Measurements from ENCODE around the gene PEPD.

The PEPD gene

DNA sequence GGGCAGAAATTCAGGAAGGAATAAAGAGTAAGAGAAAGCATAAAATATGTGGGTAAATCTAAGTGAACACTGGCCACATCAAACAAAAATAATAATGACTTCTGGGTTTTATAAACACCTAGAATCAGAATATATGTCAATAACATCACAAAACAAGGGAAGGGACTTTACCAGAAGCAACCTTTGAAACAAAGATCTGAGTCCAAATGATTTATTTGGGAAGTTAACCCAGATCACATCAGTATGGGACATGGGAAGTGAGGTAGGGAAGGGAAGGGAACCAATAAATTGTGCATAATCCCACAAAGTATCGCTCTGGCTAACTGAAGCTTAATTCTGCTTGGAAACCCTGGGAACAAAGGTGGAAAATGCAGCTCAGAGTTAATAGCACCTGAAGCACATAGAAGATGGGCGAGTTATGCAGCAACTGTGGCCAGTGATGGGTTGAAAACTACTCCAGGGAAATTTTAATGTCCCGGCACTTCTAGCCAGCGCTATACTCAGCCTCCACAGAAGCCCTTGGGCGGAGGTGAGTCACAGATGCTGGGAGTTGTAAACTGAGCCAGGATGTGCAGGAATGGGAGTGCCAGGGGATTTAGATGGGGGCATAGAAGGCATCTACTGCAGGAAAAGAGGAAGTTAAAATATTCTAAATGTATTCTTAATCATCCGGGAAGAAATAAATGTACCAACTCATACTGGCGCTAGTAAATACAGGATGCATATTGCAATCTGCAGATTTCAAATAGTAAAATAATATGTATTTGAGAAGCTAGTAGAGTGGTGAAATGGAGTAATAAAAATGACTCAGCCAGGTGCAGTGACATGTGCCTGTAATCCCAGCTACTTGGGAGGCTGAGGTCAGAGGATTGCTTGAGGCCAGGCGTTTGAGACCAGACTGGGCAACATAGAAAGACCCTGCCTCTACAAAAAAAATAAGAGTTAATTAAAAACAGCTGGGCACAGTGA, 182.3 kb downstream of the PEPD start:
- H3K4me3 ChIP-seq (ENCODE audit: low read depth, low read length) = no peak overlapping the region
- no peak for TF ChIP-seq CTCF (IDR thresholded peaks at IDR 0.05; ENCODE audit: borderline replicate concordance, insufficient read depth, low read depth, low read length)

Data from GM12875 (cell line).